Liver (tissue), 9 donors: Measurements from ENCODE around the gene HAUS7. TPM values are rescaled to one million over a fixed set of nuclear protein-coding genes. Genes with fewer than 3 reads are reported as not detected.
"Not testable (repeated sequence)": the region's sequence is repeated elsewhere in the genome, so short reads cannot be mapped to it uniquely, and the experiment has no call there.

Source experiments
- DNase-seq: peaks from one replicate; pipeline ENCODE4 v3.0.0-alpha.2; 2017; ENCODE audit warnings: low spot score
- H3K27ac ChIP-seq, 2 donors: one replicate each; pipeline ENCODE4 v1.7.0; 2013; ENCODE audit warnings: inconsistent platforms in 2 of 2, low read length in 2 of 2, control low read depth in 1 of 2, low read depth in 1 of 2, mild to moderate bottlenecking in 1 of 2
- H3K27me3 ChIP-seq, 4 donors: one replicate each; pipeline versions ENCODE4 v1.6.1 to v1.7.0; 2013; ENCODE audit warnings: low read length in 3 of 4, inconsistent platforms in 1 of 4, mild to moderate bottlenecking in 1 of 4, moderate library complexity in 1 of 4; ENCODE audit not compliant: control insufficient read depth in 4 of 4, insufficient read depth in 4 of 4
- H3K36me3 ChIP-seq, 4 donors: one replicate each; pipeline versions ENCODE4 v1.6.1 to v1.7.0; 2013; ENCODE audit warnings: low read length in 3 of 4, mild to moderate bottlenecking in 3 of 4, low read depth in 1 of 4, moderate library complexity in 1 of 4; ENCODE audit not compliant: control insufficient read depth in 4 of 4, insufficient read depth in 3 of 4
- H3K4me1 ChIP-seq, 4 donors: one replicate each; pipeline versions ENCODE4 v1.6.1 to v1.7.0; 2013; ENCODE audit warnings: low read length in 3 of 4, mild to moderate bottlenecking in 3 of 4, moderate library complexity in 1 of 4; ENCODE audit not compliant: control insufficient read depth in 4 of 4, insufficient read depth in 4 of 4
- H3K4me3 ChIP-seq, 3 donors: one replicate each; pipeline versions ENCODE4 v1.6.1 to v1.7.0; 2013; ENCODE audit warnings: low read length in 3 of 3, control low read depth in 1 of 3, low read depth in 1 of 3, mild to moderate bottlenecking in 1 of 3
- H3K9ac ChIP-seq, 2 donors: one replicate each; pipeline ENCODE4 v1.7.0; 2013; ENCODE audit warnings: low read length in 2 of 2, mild to moderate bottlenecking in 2 of 2, moderate library complexity in 2 of 2, control low read depth in 1 of 2, low read depth in 1 of 2
- H3K9me3 ChIP-seq, 4 donors: one replicate each; pipeline versions ENCODE4 v1.6.1 to v1.7.0; 2013; ENCODE audit warnings: low read length in 3 of 4; ENCODE audit not compliant: control insufficient read depth in 4 of 4
- ATF3 ChIP-seq: IDR thresholded peaks from 2 replicates; pipeline ENCODE4 v1.6.1; 2016; ENCODE audit warnings: antibody characterized with exemption
- CTCF ChIP-seq: fragments of 150-350 bp; IDR thresholded peaks from 2 replicates; pipeline ENCODE4 v1.5.1; 2017; ENCODE audit warnings: improper control_type of control experiment, low read depth, low read length; ENCODE audit not compliant: missing input control
- EGR1 ChIP-seq, 2 donors: IDR thresholded peaks; 2 replicates each; pipeline ENCODE4 v1.6.1; 2016 to 2018; ENCODE audit warnings: antibody characterized with exemption in 2 of 2, low read depth in 2 of 2
- FOXA1 ChIP-seq: IDR thresholded peaks from 2 replicates; pipeline ENCODE4 v1.6.1; 2016; ENCODE audit warnings: antibody characterized with exemption
- FOXA2 ChIP-seq: IDR thresholded peaks from 2 replicates; pipeline ENCODE4 v1.6.1; 2016; ENCODE audit warnings: antibody characterized with exemption
- GABPA ChIP-seq, 2 donors: IDR thresholded peaks in 1 of 2; conservative IDR thresholded peaks in 1 of 2; 2 replicates each; pipeline ENCODE4 v1.6.1; 2016; ENCODE audit warnings: antibody characterized with exemption in 2 of 2, mild to moderate bottlenecking in 1 of 2, moderate library complexity in 1 of 2
- HNF4A ChIP-seq, 2 donors: conservative IDR thresholded peaks; 2 replicates each; pipeline ENCODE4 v1.6.1; 2016; ENCODE audit warnings: antibody characterized with exemption in 2 of 2, mild to moderate bottlenecking in 2 of 2
- HNF4G ChIP-seq: IDR thresholded peaks from 2 replicates; pipeline ENCODE4 v1.6.1; 2016; ENCODE audit warnings: antibody characterized with exemption
- JUND ChIP-seq, 2 donors: IDR thresholded peaks; 2 replicates each; pipeline ENCODE4 v1.6.1; 2016; ENCODE audit warnings: antibody characterized with exemption in 2 of 2
- MAX ChIP-seq: IDR thresholded peaks from 2 replicates; pipeline ENCODE4 v1.6.1; 2016; ENCODE audit warnings: antibody characterized with exemption
- NR2F2 ChIP-seq: IDR thresholded peaks from 2 replicates; pipeline ENCODE4 v1.6.1; 2016; ENCODE audit warnings: antibody characterized with exemption
- RAD21 ChIP-seq, 2 donors: IDR thresholded peaks; 2 replicates each; pipeline ENCODE4 v1.6.1; 2016; ENCODE audit warnings: antibody characterized with exemption in 2 of 2, mild to moderate bottlenecking in 2 of 2
- REST ChIP-seq: IDR thresholded peaks from 2 replicates; pipeline ENCODE4 v1.6.1; 2016; ENCODE audit warnings: antibody characterized with exemption, mild to moderate bottlenecking
- RXRA ChIP-seq, 2 donors: IDR thresholded peaks; 2 replicates each; pipeline ENCODE4 v1.6.1; 2017 to 2018; ENCODE audit warnings: antibody characterized with exemption in 2 of 2, mild to moderate bottlenecking in 1 of 2
- SP1 ChIP-seq: IDR thresholded peaks from 2 replicates; pipeline ENCODE4 v1.6.1; 2018; ENCODE audit warnings: antibody characterized with exemption, mild to moderate bottlenecking
- TAF1 ChIP-seq: conservative IDR thresholded peaks from 2 replicates; pipeline ENCODE4 v1.6.1; 2016; ENCODE audit warnings: antibody characterized with exemption, mild to moderate bottlenecking
- YY1 ChIP-seq: IDR thresholded peaks from 2 replicates; pipeline ENCODE4 v1.6.1; 2016; ENCODE audit warnings: antibody characterized with exemption, mild to moderate bottlenecking
- ZBTB33 ChIP-seq: IDR thresholded peaks from 2 replicates; pipeline ENCODE4 v1.6.1; 2016; ENCODE audit warnings: antibody characterized with exemption
- WGBS: extraction: QIAGEN DNeasy Blood & Tissue Kit; methylation state at CpG from one replicate; pipeline ENCODE4 v1.1.7; 2013; 5-methylcytosine and 5-hydroxymethylcytosine counted together
- polyA plus RNA-seq, 2 donors: library from polyadenylated mRNA; stranded (reverse) in 1 of 2; unstranded in 1 of 2; fragments of 200-250 nt in 1 of 2; fragments of >200 nt in 1 of 2; fragmentation: Nextera tagmentation in 1 of 2; extraction: Ambion mirVana in 1 of 2; gene quantifications; one replicate each; pipeline versions ENCODE4 v1.2.1 to v1.2.3, GENCODE V29; 2013 to 2015
- total RNA-seq, 2 donors: library from RNA; depleted of rRNA; stranded (reverse); fragments of >200 nt; gene quantifications; one replicate each; pipeline ENCODE4 v1.2.3, GENCODE V29; 2014
- donor health status: healthy.
- donor health status: healthy.
- donor health status: healthy.
- donor health status: healthy.
- donor health status: healthy.

HAUS7 gene
- total and polyA plus RNA-seq, 4 donors: 7.0 to 8.9 (median 7.8) TPM

GRCh38 chrX:153405426-153405825, 65.0 kb downstream of the HAUS7 start:
- Histone ChIP-seq H3K4me1 (peaks cover 0 to 5% (median 1%) of the 10 kb centered on the region in 4 donors), H3K9me3 (peaks cover 0 to 2% (median 0%) of the 10 kb centered on the region in 4 donors), H3K27me3 (no peaks in the 10 kb centered on the region), H3K4me3 (no peak overlapping the region), H3K9ac (no peak overlapping the region), H3K36me3 (no peaks in the 10 kb centered on the region), H3K27ac (no peak overlapping the region)
- DNase-seq: no peak
- TF ChIP-seq SP1: no peak
- no peak for TF ChIP-seq ATF3
- no peak for TF ChIP-seq HNF4A (conservative IDR thresholded peaks at IDR 0.05)
- TF ChIP-seq FOXA1: no peak
- no peak for TF ChIP-seq MAX
- TF ChIP-seq TAF1: no peak
- no peak for TF ChIP-seq EGR1 (IDR thresholded peaks at IDR 0.05; ENCODE audit: low read depth in 2 of 2)
- no peak for TF ChIP-seq FOXA2
- no peak for TF ChIP-seq CTCF
- no peak for TF ChIP-seq GABPA (IDR thresholded peaks at IDR 0.05 in 1 of 2, conservative IDR thresholded peaks at IDR 0.05 in 1 of 2)
- TF ChIP-seq NR2F2: no peak
- no peak for TF ChIP-seq REST
- TF ChIP-seq ZBTB33: no peak
- no peak for TF ChIP-seq YY1
- no peak for TF ChIP-seq RXRA (IDR thresholded peaks at IDR 0.05)
- no peak for TF ChIP-seq RAD21 (IDR thresholded peaks at IDR 0.05)
- no peak for TF ChIP-seq HNF4G
- no peak for TF ChIP-seq JUND (IDR thresholded peaks at IDR 0.05)
- 65% methylated on average over 5 of the region's 5 CpGs for WGBS

GRCh38 chrX:153404333-153404732, 66.0 kb downstream of the HAUS7 start:
- H3K4me1 ChIP-seq, H3K27me3 ChIP-seq, H3K4me3 ChIP-seq, H3K27ac ChIP-seq, H3K9me3 ChIP-seq, DNase-seq, H3K36me3 ChIP-seq, H3K9ac ChIP-seq: not testable (repeated sequence)
- 87% methylated on average over 5 of the region's 5 CpGs for WGBS
